GM12872 (cell line): ENCODE measurements around the gene OR8G1.

Experiments used
- TF ChIP-seq, protein P1 (sequence below): IDR thresholded peaks from 3 replicates; pipeline ENCODE4 v1.5.1; 2011; ENCODE audit warnings: low read depth, mild to moderate bottlenecking, low read length, moderate library complexity; ENCODE audit not compliant: insufficient read depth

Gene OR8G1

DNA sequence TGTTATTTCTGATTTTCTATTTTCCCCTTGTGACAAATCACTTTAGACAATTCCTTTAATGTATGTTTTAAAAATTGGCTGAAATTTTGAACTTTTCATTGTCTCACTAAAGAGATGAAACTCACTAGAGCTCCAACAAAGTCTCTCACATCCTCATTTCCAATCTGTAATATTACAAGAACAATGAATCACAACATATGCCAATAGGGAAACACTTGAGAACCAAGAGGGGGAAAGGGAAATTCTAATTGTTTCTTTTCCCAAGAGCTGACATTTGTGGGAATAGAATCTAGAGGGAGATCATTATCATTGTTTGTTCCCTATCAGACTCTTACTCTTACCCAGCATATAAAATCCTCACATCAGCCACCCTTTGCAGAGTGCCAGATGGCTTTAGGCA, 29.6 kb upstream of the OR8G1 start:
- TF ChIP-seq, protein P1, sequence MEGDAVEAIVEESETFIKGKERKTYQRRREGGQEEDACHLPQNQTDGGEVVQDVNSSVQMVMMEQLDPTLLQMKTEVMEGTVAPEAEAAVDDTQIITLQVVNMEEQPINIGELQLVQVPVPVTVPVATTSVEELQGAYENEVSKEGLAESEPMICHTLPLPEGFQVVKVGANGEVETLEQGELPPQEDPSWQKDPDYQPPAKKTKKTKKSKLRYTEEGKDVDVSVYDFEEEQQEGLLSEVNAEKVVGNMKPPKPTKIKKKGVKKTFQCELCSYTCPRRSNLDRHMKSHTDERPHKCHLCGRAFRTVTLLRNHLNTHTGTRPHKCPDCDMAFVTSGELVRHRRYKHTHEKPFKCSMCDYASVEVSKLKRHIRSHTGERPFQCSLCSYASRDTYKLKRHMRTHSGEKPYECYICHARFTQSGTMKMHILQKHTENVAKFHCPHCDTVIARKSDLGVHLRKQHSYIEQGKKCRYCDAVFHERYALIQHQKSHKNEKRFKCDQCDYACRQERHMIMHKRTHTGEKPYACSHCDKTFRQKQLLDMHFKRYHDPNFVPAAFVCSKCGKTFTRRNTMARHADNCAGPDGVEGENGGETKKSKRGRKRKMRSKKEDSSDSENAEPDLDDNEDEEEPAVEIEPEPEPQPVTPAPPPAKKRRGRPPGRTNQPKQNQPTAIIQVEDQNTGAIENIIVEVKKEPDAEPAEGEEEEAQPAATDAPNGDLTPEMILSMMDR: no peak

DNA sequence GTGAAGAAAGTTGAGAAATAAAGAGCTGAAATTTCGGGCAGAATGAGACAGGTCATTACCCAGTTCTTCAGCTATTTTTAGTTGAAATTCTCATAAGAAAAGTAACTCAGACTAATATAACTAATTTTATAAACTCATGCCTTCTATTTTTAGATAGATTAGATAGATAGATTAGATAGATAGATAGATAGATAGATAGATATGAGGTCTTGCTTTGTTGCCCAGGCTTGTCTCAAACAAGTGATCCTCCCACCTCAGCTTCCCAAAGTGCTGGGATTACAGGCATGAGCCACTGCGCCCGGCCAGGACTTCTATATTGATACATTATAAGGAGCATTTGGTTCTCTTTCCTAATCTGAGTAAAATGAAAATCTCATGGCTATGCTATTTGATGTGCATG, 26.9 kb upstream of the OR8G1 start:
- TF ChIP-seq, protein P1: no peak

DNA sequence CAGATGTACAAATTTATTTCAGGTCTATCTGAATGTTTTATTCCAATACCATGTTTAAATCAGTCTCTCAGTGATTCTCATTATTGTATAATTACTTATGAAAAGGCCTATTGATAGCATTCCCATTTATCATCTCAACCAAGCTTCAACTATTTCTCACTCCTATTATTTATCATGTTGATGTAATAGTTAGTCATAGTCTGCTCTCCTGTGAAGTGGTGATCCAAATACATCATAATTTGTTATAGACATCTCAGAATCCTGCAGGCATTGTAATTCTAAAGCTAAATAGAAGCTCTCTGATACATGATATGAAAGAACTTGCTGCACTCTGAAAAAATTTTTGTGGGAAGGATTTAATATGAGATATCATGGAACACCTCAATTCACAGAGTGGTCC, 21.8 kb upstream of the OR8G1 start:
- TF ChIP-seq, protein P1: no peak

DNA sequence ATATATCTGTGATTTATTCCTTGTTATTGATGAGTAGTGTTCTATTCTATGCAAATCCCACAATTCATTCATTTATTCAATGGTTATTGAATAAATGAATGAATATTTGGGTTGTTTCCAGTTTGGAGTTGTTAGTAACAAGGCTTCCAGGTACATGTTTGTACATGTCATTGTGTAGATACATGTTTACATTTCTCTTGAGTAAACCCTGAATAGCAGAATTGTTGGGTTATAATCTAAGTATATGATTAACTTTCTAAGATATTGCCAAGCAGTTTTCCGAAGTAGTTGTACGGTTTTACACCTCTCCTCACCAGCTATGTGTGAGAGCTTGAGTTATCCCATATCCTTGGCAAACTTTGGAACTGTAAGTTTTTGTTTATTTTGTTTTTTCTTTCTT, 18.5 kb upstream of the OR8G1 start:
- TF ChIP-seq, protein P1: no peak

DNA sequence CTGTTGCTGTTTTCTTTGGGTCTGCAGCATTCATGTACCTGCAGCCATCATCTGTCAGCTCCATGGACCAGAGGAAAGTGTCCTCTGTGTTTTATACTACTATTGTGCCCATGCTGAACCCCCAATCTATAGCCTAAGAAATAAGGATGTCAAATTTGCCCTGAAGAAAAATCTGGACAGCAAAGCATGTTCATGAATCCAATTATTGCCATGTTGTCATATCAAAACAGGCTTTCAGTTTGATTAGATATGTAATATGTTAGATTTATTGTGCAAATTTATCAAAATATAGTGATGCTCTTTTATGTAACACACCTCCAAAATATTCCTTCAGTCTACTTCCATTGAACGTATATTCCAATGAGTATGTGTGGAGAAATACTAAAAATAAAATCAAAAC, 15.4 kb upstream of the OR8G1 start:
- TF ChIP-seq, protein P1: no peak

DNA sequence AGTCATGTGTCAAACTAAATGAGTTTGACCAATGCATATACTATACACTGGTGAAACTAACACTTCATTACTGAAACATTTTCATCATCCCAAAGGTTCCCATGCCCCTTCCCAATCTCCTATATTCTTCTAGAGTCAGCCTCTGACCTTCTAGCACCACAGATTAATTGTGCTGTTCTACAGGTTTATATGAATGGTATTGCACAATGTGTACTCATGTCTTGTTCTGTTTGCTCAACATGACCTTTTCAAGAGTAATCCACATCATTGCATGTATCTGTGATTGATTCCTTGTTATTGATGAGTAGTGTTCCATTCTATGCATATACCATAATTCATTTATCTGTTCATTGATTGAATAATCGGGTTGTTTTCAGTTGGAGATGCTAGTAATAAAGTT, 7.5 kb upstream of the OR8G1 start:
- TF ChIP-seq, protein P1: no peak

DNA sequence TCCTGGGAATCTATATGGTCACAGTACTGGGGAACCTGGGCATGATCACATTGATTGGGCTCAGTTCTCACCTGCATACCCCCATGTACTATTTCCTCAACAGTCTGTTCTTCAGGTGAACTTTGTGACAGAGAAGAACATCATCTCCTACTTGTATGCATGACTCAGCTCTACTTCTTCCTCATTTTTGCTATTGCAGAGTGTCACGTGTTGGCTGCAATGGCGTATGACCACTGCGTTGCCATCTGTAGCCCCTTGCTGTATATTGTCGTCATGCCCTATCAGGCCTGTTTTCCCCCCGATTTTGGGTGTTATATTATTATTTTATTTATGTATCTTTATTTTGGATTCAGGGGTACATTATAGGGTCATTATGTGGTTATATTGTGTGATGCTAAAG, 2.4 kb upstream of the OR8G1 start:
- TF ChIP-seq, protein P1: no peak

DNA sequence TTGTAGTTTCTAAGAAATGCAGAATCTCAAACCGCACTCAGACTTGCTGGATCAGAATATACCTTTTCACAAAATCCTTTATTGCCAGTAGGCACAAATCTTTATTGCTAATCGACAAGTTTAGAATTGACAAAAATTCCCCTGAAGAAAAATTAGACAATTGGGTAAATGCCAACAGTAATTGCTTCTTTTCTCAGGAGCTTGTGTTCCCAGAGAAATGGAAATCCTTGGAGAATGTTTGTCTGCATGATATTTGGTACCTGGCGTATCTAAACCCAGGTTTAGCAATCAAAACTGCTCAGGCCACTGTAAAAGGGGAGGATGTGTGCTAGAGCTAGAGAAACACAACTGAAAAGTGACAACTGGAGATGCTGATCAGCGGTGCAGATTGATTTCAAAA, 15.2 kb downstream of the OR8G1 start, which contains the start of gene OR8G5:
OR8G5 (plus strand) TSS at position 301 of the 400 bp plus-strand sequence. CDS start 8,556 bp downstream, outside the sequence.
- TF ChIP-seq, protein P1: no peak
